Stomach (tissue), 9 donors: ENCODE data around the gene SDK2. TPM values are rescaled to one million over a fixed set of nuclear protein-coding genes. Genes with fewer than 3 reads are reported as not detected.

Experiments
- DNase-seq, 2 donors: peaks; one replicate each; pipeline versions ENCODE4 v3.0.0 to v3.0.0-alpha.2; 2013 to 2019
- H3K27ac ChIP-seq, 5 donors: fragments of 200-600 bp in 4 of 5; sonication (generic) in 4 of 5; one replicate each; pipeline ENCODE4 v1.5.1; 2013 to 2019; ENCODE audit warnings: mild to moderate bottlenecking in 1 of 5, moderate library complexity in 1 of 5
- H3K27me3 ChIP-seq, 3 donors: fragments of 200-600 bp; sonication (generic); one replicate each; pipeline ENCODE4 v1.5.1; 2017 to 2019; ENCODE audit warnings: mixed run types in 1 of 3
- H3K36me3 ChIP-seq, 4 donors: fragments of 200-600 bp; sonication (generic); 1 replicate in 3 of 4; 2 replicates in 1 of 4; pipeline ENCODE4 v1.5.1; 2016 to 2019
- H3K4me1 ChIP-seq, 4 donors: fragments of 200-600 bp; sonication (generic); one replicate each; pipeline ENCODE4 v1.5.1; 2016 to 2019
- H3K4me3 ChIP-seq, 4 donors: fragments of 200-600 bp; sonication (generic) in 3 of 4; one replicate each; pipeline ENCODE4 v1.5.1; 2016 to 2019; ENCODE audit warnings: mild to moderate bottlenecking in 1 of 4
- H3K9me3 ChIP-seq, 4 donors: fragments of 200-600 bp; sonication (generic); one replicate each; pipeline ENCODE4 v1.5.1; 2016 to 2019
- EP300 ChIP-seq: sonication (generic); formaldehyde crosslinking; IDR thresholded peaks from one replicate; pipeline ENCODE4 v1.6.1; 2017; ENCODE audit warnings: antibody characterized with exemption
- POLR2A ChIP-seq, 4 donors: fragments of 450-650 bp; IDR thresholded peaks; one replicate each; pipeline ENCODE4 v1.6.1; 2016; ENCODE audit warnings: antibody characterized with exemption in 4 of 4, control low read depth in 2 of 4, mild to moderate bottlenecking in 1 of 4, moderate library complexity in 1 of 4
- POLR2AphosphoS5 ChIP-seq, 3 donors: sonication (generic); formaldehyde crosslinking; IDR thresholded peaks; one replicate each; pipeline ENCODE4 v1.6.1; 2016; ENCODE audit warnings: antibody characterized with exemption in 3 of 3
- WGBS, 5 donors: extraction: QIAGEN DNeasy Blood & Tissue Kit in 3 of 5; methylation state at CpG; one replicate each; pipeline versions ENCODE4 v1.1.5 to v1.1.7; 2013 to 2018; 5-methylcytosine and 5-hydroxymethylcytosine counted together
- intact Hi-C: fragments of 100-400 bp; cut with DNase I; formaldehyde crosslinking; loops from one replicate; pipeline ENCODE4 v1.15.1; 2023; ENCODE audit warnings: low total_unique reads
- polyA plus RNA-seq, 3 donors: library from polyadenylated mRNA; stranded (reverse); fragments of 200-250 nt; gene quantifications; one replicate each; pipeline ENCODE4 v1.2.3, GENCODE V29; 2013
- total RNA-seq, 5 donors: library from RNA; depleted of rRNA; stranded (reverse); fragments of >200 nt; gene quantifications; one replicate each; pipeline versions ENCODE4 v1.1.0 to v1.2.3, GENCODE V29; 2014 to 2016
- TF ChIP-seq, protein P1 (sequence below), 7 experiments: fragments of 450-650 bp in 4 of 7; fragments of 200-600 bp in 3 of 7; sonication (generic) in 3 of 7; IDR thresholded peaks; one replicate each; pipeline ENCODE4 v1.5.1; 2016 to 2019; ENCODE audit warnings: antibody characterized with exemption in 7 of 7, control low read depth in 2 of 7, mild to moderate bottlenecking in 1 of 7
- donor health status: healthy with polysubstance abuse.
- donor health status: Bipolar disorder and iron deficiency.
- donor health status: healthy.

Gene SDK2
- total and polyA plus RNA-seq, 8 donors, result under 0.01 to 9.6 (median 0.44) TPM; not detected in 1

DNA sequence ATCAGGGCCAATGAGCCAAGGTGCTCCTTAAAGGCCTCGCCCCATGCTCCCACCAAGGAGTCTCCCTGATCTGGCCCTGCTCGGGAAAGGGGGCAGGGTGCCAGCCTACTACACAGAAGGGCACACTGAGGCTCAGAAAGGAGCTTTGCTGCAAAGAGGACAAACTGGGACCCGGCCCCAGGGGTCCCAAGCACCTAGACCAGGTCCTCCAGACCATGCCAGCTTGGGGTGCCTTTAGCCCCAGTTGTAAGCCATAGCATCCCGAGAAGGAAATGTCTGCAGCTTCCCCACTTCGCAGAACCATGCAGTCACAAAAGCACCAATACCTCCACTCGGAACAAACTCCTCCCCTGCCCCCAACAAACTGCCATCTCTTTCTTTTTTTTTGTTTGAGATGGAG is 257.7 kb downstream of the SDK2 start:
- no peak overlapping the region for H3K4me3 ChIP-seq
- H3K4me1 ChIP-seq, result no peaks in the 10 kb centered on the region
- TF ChIP-seq POLR2A (IDR thresholded peaks at IDR 0.05) (no peak), POLR2AphosphoS5 (IDR thresholded peaks at IDR 0.05) (no peak), EP300 (no peak)
- TF ChIP-seq, protein P1, sequence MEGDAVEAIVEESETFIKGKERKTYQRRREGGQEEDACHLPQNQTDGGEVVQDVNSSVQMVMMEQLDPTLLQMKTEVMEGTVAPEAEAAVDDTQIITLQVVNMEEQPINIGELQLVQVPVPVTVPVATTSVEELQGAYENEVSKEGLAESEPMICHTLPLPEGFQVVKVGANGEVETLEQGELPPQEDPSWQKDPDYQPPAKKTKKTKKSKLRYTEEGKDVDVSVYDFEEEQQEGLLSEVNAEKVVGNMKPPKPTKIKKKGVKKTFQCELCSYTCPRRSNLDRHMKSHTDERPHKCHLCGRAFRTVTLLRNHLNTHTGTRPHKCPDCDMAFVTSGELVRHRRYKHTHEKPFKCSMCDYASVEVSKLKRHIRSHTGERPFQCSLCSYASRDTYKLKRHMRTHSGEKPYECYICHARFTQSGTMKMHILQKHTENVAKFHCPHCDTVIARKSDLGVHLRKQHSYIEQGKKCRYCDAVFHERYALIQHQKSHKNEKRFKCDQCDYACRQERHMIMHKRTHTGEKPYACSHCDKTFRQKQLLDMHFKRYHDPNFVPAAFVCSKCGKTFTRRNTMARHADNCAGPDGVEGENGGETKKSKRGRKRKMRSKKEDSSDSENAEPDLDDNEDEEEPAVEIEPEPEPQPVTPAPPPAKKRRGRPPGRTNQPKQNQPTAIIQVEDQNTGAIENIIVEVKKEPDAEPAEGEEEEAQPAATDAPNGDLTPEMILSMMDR (IDR thresholded peaks at IDR 0.05), result no peak
- no peaks in the 10 kb centered on the region for H3K9me3 ChIP-seq
- no peak overlapping the region for H3K27ac ChIP-seq
- peaks cover 0 to 6% (median 2%) of the 10 kb centered on the region in 4 donors for H3K36me3 ChIP-seq
- DNase-seq, result no peak
- H3K27me3 ChIP-seq, result no peaks in the 10 kb centered on the region
- intact Hi-C loops, result loop anchor here (10.0 kb wide), 1 partner anchor 632 kb away; no protein-coding TSS in a partner anchor
- 76 to 85% (median 81%) methylated on average over 6 of the region's 6 CpGs for WGBS, 5 donors

DNA sequence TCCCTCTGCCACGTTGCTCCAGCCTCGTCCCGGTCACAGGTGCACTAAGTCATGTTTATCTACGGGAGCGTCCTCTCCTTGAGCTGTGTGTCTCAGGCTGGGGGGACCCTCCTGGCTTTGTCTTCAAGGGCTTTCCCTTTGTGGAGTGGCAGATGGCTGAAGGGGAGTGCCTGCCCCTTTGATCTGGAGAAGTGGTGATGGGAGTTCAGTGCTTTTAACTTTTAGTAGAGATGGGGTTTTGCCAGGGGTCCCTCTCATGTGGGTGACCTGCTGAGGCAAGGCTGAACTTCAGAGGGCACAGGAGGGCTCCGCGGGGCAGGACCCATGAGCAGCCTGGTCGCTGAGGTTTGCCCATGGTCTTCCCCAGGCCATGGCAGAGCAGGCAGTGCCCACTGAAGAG is 259.3 kb downstream of the SDK2 start:
- H3K4me1 ChIP-seq, result no peaks in the 10 kb centered on the region
- TF ChIP-seq POLR2AphosphoS5 (IDR thresholded peaks at IDR 0.05) (no peak), POLR2A (IDR thresholded peaks at IDR 0.05) (no peak), EP300 (no peak)
- no peak for DNase-seq
- no peak overlapping the region for H3K27ac ChIP-seq
- no peaks in the 10 kb centered on the region for H3K27me3 ChIP-seq
- WGBS, 5 donors, result 51 to 76% (median 62%) methylated on average over 8 of the region's 8 CpGs
- intact Hi-C loops, result loop anchor here (10.0 kb wide), 1 partner anchor 630 kb away; no protein-coding TSS in a partner anchor
- no peaks in the 10 kb centered on the region for H3K9me3 ChIP-seq
- H3K36me3 ChIP-seq, result peaks cover 0 to 6% (median 2%) of the 10 kb centered on the region in 4 donors
- no peak overlapping the region for H3K4me3 ChIP-seq

GRCh38 chr17:73380439-73381106 is 263.7 kb downstream of the SDK2 start:
- Histone ChIP-seq H3K27ac (no peak overlapping the region), H3K36me3 (peaks cover 0 to 3% (median under 1%) of the 10 kb centered on the region in 4 donors), H3K9me3 (no peaks in the 10 kb centered on the region), H3K4me3 (no peak overlapping the region), H3K4me1 (no peaks in the 10 kb centered on the region), H3K27me3 (peaks cover 0 to 10% (median 0%) of the 10 kb centered on the region in 3 donors)
- no peak for DNase-seq
- WGBS, 5 donors, result 73 to 86% (median 82%) methylated on average over 26 to 29 of the region's 29 CpGs
- TF ChIP-seq POLR2A (IDR thresholded peaks at IDR 0.05) (no peak), EP300 (no peak), POLR2AphosphoS5 (IDR thresholded peaks at IDR 0.05) (no peak)
- TF ChIP-seq, protein P1 (IDR thresholded peaks at IDR 0.05), result no peak
- intact Hi-C loops, result loop anchor here (10.0 kb wide), 1 partner anchor 626 kb away; no protein-coding TSS in a partner anchor

GRCh38 chr17:73379826-73380225 is 264.4 kb downstream of the SDK2 start:
- Histone ChIP-seq H3K9me3 (no peaks in the 10 kb centered on the region), H3K4me3 (no peak overlapping the region), H3K36me3 (no peaks in the 10 kb centered on the region), H3K27me3 (peaks cover 0 to 10% (median 0%) of the 10 kb centered on the region in 3 donors), H3K27ac (no peak overlapping the region), H3K4me1 (no peaks in the 10 kb centered on the region)
- intact Hi-C loops, result loop anchor here (10.0 kb wide), 1 partner anchor 625 kb away; no protein-coding TSS in a partner anchor
- WGBS, 5 donors, result 62 to 80% (median 76%) methylated on average over 8 of the region's 8 CpGs
- no peak for TF ChIP-seq EP300
- no peak for TF ChIP-seq POLR2AphosphoS5 (IDR thresholded peaks at IDR 0.05)
- no peak for TF ChIP-seq POLR2A (IDR thresholded peaks at IDR 0.05)
- TF ChIP-seq, protein P1 (IDR thresholded peaks at IDR 0.05), result no peak
- no peak for DNase-seq
